ENCODE measurements around the gene GDPD5. TPM values are rescaled to one million over a fixed set of nuclear protein-coding genes. Genes with fewer than 3 reads are reported as not detected.

The GDPD5 gene
- total and polyA plus RNA-seq, 9 of the 15 experiments (the other 6 are each of a cell fraction or from before 2014, with no cell fraction given): 0.32 to 27.3 (median 8.0) TPM

- TF ChIP-seq, protein P1, sequence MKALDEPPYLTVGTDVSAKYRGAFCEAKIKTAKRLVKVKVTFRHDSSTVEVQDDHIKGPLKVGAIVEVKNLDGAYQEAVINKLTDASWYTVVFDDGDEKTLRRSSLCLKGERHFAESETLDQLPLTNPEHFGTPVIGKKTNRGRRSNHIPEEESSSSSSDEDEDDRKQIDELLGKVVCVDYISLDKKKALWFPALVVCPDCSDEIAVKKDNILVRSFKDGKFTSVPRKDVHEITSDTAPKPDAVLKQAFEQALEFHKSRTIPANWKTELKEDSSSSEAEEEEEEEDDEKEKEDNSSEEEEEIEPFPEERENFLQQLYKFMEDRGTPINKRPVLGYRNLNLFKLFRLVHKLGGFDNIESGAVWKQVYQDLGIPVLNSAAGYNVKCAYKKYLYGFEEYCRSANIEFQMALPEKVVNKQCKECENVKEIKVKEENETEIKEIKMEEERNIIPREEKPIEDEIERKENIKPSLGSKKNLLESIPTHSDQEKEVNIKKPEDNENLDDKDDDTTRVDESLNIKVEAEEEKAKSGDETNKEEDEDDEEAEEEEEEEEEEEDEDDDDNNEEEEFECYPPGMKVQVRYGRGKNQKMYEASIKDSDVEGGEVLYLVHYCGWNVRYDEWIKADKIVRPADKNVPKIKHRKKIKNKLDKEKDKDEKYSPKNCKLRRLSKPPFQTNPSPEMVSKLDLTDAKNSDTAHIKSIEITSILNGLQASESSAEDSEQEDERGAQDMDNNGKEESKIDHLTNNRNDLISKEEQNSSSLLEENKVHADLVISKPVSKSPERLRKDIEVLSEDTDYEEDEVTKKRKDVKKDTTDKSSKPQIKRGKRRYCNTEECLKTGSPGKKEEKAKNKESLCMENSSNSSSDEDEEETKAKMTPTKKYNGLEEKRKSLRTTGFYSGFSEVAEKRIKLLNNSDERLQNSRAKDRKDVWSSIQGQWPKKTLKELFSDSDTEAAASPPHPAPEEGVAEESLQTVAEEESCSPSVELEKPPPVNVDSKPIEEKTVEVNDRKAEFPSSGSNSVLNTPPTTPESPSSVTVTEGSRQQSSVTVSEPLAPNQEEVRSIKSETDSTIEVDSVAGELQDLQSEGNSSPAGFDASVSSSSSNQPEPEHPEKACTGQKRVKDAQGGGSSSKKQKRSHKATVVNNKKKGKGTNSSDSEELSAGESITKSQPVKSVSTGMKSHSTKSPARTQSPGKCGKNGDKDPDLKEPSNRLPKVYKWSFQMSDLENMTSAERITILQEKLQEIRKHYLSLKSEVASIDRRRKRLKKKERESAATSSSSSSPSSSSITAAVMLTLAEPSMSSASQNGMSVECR (CRISPR knock-in tag; IDR thresholded peaks at IDR 0.05): no peak
- TF ChIP-seq PBX2 (CRISPR knock-in tag; IDR thresholded peaks at IDR 0.05; ENCODE audit: low read depth) (no peak), PBX2 (tag; conservative IDR thresholded peaks at IDR 0.05; ENCODE audit: low read depth) (no peak), TAF9B (IDR thresholded peaks at IDR 0.05; ENCODE audit: partially characterized antibody) (no peak), SETDB1 (IDR thresholded peaks at IDR 0.05; ENCODE audit: low read length) (no peak), TFAP4 (CRISPR knock-in tag; IDR thresholded peaks at IDR 0.05; ENCODE audit: borderline replicate concordance) (no peak), MXI1 (IDR thresholded peaks at IDR 0.05; ENCODE audit: low read depth, low read length) (no peak), NBN (IDR thresholded peaks at IDR 0.05; ENCODE audit: low read depth) (no peak)
These were observed 76.0 kb downstream of the GDPD5 start (continued) for GRCh38 chr11:75449776-75450175.
